Activated T-helper 9 cell treated with anti-CD3 and anti-CD28 coated beads, Interleukin-2, amount 50 U/mL, for 16 hours (primary cell): ENCODE measurements around the gene ACTN1.

Experiments used
- DNase-seq: peaks from one replicate; pipeline ENCODE4 v3.0.0-alpha.2; 2020; ENCODE audit warnings: low read depth

The ACTN1 gene

GRCh38 chr14:68969278-68970033 lies 9.6 kb downstream of the ACTN1 start:
- DNase-seq: no peak

- no peak for DNase-seq
Observed at GRCh38 chr14:68968721-68969120, 10.4 kb downstream of the ACTN1 start.

GRCh38 chr14:68968051-68968450 lies 11.1 kb downstream of the ACTN1 start:
- DNase-seq: peak; percentile 31

GRCh38 chr14:68967459-68967940 lies 11.6 kb downstream of the ACTN1 start:
- DNase-seq: no peak

- no peak for DNase-seq
Observed at GRCh38 chr14:68966872-68967301, 12.2 kb downstream of the ACTN1 start.

GRCh38 chr14:68965261-68965761 lies 13.8 kb downstream of the ACTN1 start:
- DNase-seq: no peak

GRCh38 chr14:68964300-68965093 lies 14.6 kb downstream of the ACTN1 start:
- no peak for DNase-seq

- DNase-seq: no peak
Observed at GRCh38 chr14:68962681-68963080, 16.4 kb downstream of the ACTN1 start.

- no peak for DNase-seq
Observed at GRCh38 chr14:68961781-68962584, 17.1 kb downstream of the ACTN1 start.

GRCh38 chr14:68961361-68961760 lies 17.7 kb downstream of the ACTN1 start:
- DNase-seq: no peak

- no peak for DNase-seq
Observed at GRCh38 chr14:68960123-68960522, 19.0 kb downstream of the ACTN1 start.

GRCh38 chr14:68959035-68959434 lies 20.1 kb downstream of the ACTN1 start:
- no peak for DNase-seq

GRCh38 chr14:68958553-68958952 lies 20.5 kb downstream of the ACTN1 start:
- no peak for DNase-seq

GRCh38 chr14:68957775-68958174 lies 21.3 kb downstream of the ACTN1 start:
- DNase-seq: no peak

- DNase-seq: no peak
Observed at GRCh38 chr14:68956724-68957123, 22.4 kb downstream of the ACTN1 start.

- no peak for DNase-seq
Observed at GRCh38 chr14:68955851-68956179, 23.3 kb downstream of the ACTN1 start.

GRCh38 chr14:68955164-68955850 lies 23.8 kb downstream of the ACTN1 start:
- no peak for DNase-seq

- no peak for DNase-seq
Observed at GRCh38 chr14:68953196-68953555, 25.9 kb downstream of the ACTN1 start.

GRCh38 chr14:68952531-68953195 lies 26.4 kb downstream of the ACTN1 start:
- DNase-seq: no peak

GRCh38 chr14:68951800-68952530 lies 27.1 kb downstream of the ACTN1 start:
- no peak for DNase-seq
